HG03571 (cell line): ENCODE results near the gene SAE1.
A peak's percentile ranks its signal among the peaks of the same experiment; 100 is the strongest.
"Not testable (repeated sequence)": the region's sequence is repeated elsewhere in the genome, so short reads cannot be mapped to it uniquely, and the experiment has no call there.

Source experiments
- ATAC-seq: cut with Tn5 transposase; IDR thresholded peaks from one replicate; pipeline ENCODE4 v1.9.1; 2021; ENCODE audit not compliant: unreplicated experiment

The SAE1 gene

GRCh38 chr19:47130589-47131227 is at the start of gene SAE1:
Gene SAE1, plus strand, starts transcription at chr19:47130835. Its CDS starts 96 bp downstream, at chr19:47130931.
- ATAC-seq: peak; percentile 73

GRCh38 chr19:47081095-47081494 is 49.5 kb upstream of the SAE1 start:
- no peak for ATAC-seq

- no peak for ATAC-seq
These were observed 48.1 kb upstream of the SAE1 start for GRCh38 chr19:47082493-47082892.

GRCh38 chr19:47084879-47085439 is 45.7 kb upstream of the SAE1 start:
- no peak for ATAC-seq

GRCh38 chr19:47086280-47086679 is 44.4 kb upstream of the SAE1 start:
- ATAC-seq: no peak

- no peak for ATAC-seq
These were observed 40.8 kb upstream of the SAE1 start for GRCh38 chr19:47089767-47090350.

- no peak for ATAC-seq
These were observed 37.4 kb upstream of the SAE1 start for GRCh38 chr19:47093254-47093653.

GRCh38 chr19:47093841-47094240 is 36.8 kb upstream of the SAE1 start:
- peak; percentile 60 for ATAC-seq

GRCh38 chr19:47094557-47095475 is 35.8 kb upstream of the SAE1 start:
- ATAC-seq: no peak

- ATAC-seq: no peak
These were observed 35.0 kb upstream of the SAE1 start for GRCh38 chr19:47095476-47096099.

GRCh38 chr19:47096100-47096704 is 34.4 kb upstream of the SAE1 start:
- no peak for ATAC-seq

- ATAC-seq: no peak
These were observed 33.9 kb upstream of the SAE1 start for GRCh38 chr19:47096721-47097120.

- ATAC-seq: no peak
These were observed 33.0 kb upstream of the SAE1 start for GRCh38 chr19:47097396-47098201.

- no peak for ATAC-seq
These were observed 32.0 kb upstream of the SAE1 start for GRCh38 chr19:47098608-47099007.

GRCh38 chr19:47099576-47100050 is 31.0 kb upstream of the SAE1 start:
- ATAC-seq: no peak

GRCh38 chr19:47100290-47100689 is 30.3 kb upstream of the SAE1 start:
- ATAC-seq: no peak

- ATAC-seq: not testable (repeated sequence)
These were observed 29.5 kb upstream of the SAE1 start for GRCh38 chr19:47101116-47101515.

- ATAC-seq: no peak
These were observed 28.1 kb upstream of the SAE1 start for GRCh38 chr19:47102346-47103060.

- ATAC-seq: no peak
These were observed 26.0 kb upstream of the SAE1 start for GRCh38 chr19:47104680-47105079.
